ENCODE measurements around the gene ESRRB.
"Not testable (repeated sequence)": the region's sequence is repeated elsewhere in the genome, so short reads cannot be mapped to it uniquely, and the experiment has no call there.

The ESRRB gene

GRCh38 chr14:76497550-76498462 lies 121.9 kb downstream of the ESRRB start:
- no peak for DNase-seq (ENCODE audit: low read depth in 2 of 2)

GRCh38 chr14:76498463-76498935 lies 122.6 kb downstream of the ESRRB start:
- no peak for DNase-seq (ENCODE audit: low read depth in 2 of 2)

GRCh38 chr14:76498976-76499375 lies 123.0 kb downstream of the ESRRB start:
- no peak for DNase-seq (ENCODE audit: low read depth in 2 of 2)

- DNase-seq (ENCODE audit: low read depth in 2 of 2), result no peak
Measured at GRCh38 chr14:76499399-76499798, 123.5 kb downstream of the ESRRB start.

- no peak for DNase-seq (ENCODE audit: low read depth in 2 of 2)
Measured at GRCh38 chr14:76500011-76500410, 124.1 kb downstream of the ESRRB start.

- no peak for DNase-seq (ENCODE audit: low read depth in 2 of 2)
Measured at GRCh38 chr14:76500480-76500879, 124.5 kb downstream of the ESRRB start.

- no peak for DNase-seq (ENCODE audit: low read depth in 2 of 2)
Measured at GRCh38 chr14:76501156-76501720, 125.3 kb downstream of the ESRRB start.

- DNase-seq (ENCODE audit: low read depth in 2 of 2), result no peak
Measured at GRCh38 chr14:76502219-76502618, 126.3 kb downstream of the ESRRB start.

GRCh38 chr14:76502638-76503037 lies 126.7 kb downstream of the ESRRB start:
- no peak for DNase-seq (ENCODE audit: low read depth in 2 of 2)

GRCh38 chr14:76509311-76509710 lies 133.4 kb downstream of the ESRRB start:
- no peak for DNase-seq (ENCODE audit: low read depth in 2 of 2)

- DNase-seq (ENCODE audit: low read depth in 2 of 2), result no peak
Measured at GRCh38 chr14:76510181-76510580, 134.2 kb downstream of the ESRRB start.

- no peak for DNase-seq (ENCODE audit: low read depth in 2 of 2)
Measured at GRCh38 chr14:76514213-76514998, 138.5 kb downstream of the ESRRB start.

- no peak for DNase-seq (ENCODE audit: low read depth in 2 of 2)
Measured at GRCh38 chr14:76516884-76517283, 140.9 kb downstream of the ESRRB start.

GRCh38 chr14:76518366-76518765 lies 142.4 kb downstream of the ESRRB start:
- no peak for DNase-seq (ENCODE audit: low read depth in 2 of 2)

- no peak for DNase-seq (ENCODE audit: low read depth in 2 of 2)
Measured at GRCh38 chr14:76525106-76525821, 149.3 kb downstream of the ESRRB start.

GRCh38 chr14:76531085-76531484 lies 155.1 kb downstream of the ESRRB start:
- no peak for DNase-seq (ENCODE audit: low read depth in 2 of 2)

GRCh38 chr14:76531821-76532318 lies 155.9 kb downstream of the ESRRB start:
- no peak for DNase-seq (ENCODE audit: low read depth in 2 of 2)

- DNase-seq (ENCODE audit: low read depth in 2 of 2), result not testable (repeated sequence)
Measured at GRCh38 chr14:76536636-76537035, 160.7 kb downstream of the ESRRB start.

- no peak for DNase-seq (ENCODE audit: low read depth in 2 of 2)
Measured at GRCh38 chr14:76537906-76538647, 162.1 kb downstream of the ESRRB start.

GRCh38 chr14:76538648-76539008 lies 162.7 kb downstream of the ESRRB start:
- no peak for DNase-seq (ENCODE audit: low read depth in 2 of 2)

- DNase-seq (ENCODE audit: low read depth in 2 of 2), result no peak
Measured at GRCh38 chr14:76539130-76539529, 163.2 kb downstream of the ESRRB start.
